CD4-positive, alpha-beta memory T cell (primary cell): ENCODE data around the gene SPDYC. TPM values are rescaled to one million over a fixed set of nuclear protein-coding genes. Genes with fewer than 3 reads are reported as not detected.

Source experiments
- CTCF ChIA-PET: fragments of 350-600 bp; sonication (Branson Sonifier 250); formaldehyde crosslinking; loops from one replicate; lab custom pipeline; 2021; ENCODE audit warnings: inconsistent platforms; ENCODE audit not compliant: partially characterized antibody; lab: Charles Lee
- POLR2A ChIA-PET: fragments of 350-600 bp; sonication (Branson Sonifier 250); formaldehyde crosslinking; loops from one replicate; lab custom pipeline; 2021; ENCODE audit not compliant: partially characterized antibody; lab: Charles Lee
- DNase-seq, 5 donors: peaks; one replicate each; pipeline versions ENCODE4 v3.0.0 to v3.0.0-alpha.2; 2020 to 2022; ENCODE audit warnings: mixed read lengths in 1 of 5
- H3K27ac ChIP-seq: one replicate; pipeline ENCODE4 v1.7.0; 2013; ENCODE audit warnings: low read depth, low read length
- H3K27me3 ChIP-seq: 2 replicates; pipeline ENCODE4 v1.7.0; 2013; ENCODE audit warnings: mild to moderate bottlenecking, low read length, moderate library complexity; ENCODE audit not compliant: insufficient read depth
- H3K36me3 ChIP-seq: 2 replicates; pipeline ENCODE4 v1.7.0; 2013; ENCODE audit warnings: mild to moderate bottlenecking, low read length, moderate library complexity; ENCODE audit not compliant: insufficient read depth
- H3K4me1 ChIP-seq: 2 replicates; pipeline ENCODE4 v1.7.0; 2013; ENCODE audit warnings: mild to moderate bottlenecking, low read length, moderate library complexity; ENCODE audit not compliant: insufficient read depth
- H3K4me3 ChIP-seq, 2 donors: one replicate each; pipeline ENCODE4 v1.7.0; 2013; ENCODE audit warnings: low read length in 2 of 2, mild to moderate bottlenecking in 1 of 2
- H3K9me3 ChIP-seq, 2 donors: one replicate each; pipeline ENCODE4 v1.7.0; 2013; ENCODE audit warnings: low read length in 2 of 2, control low read depth in 1 of 2; ENCODE audit not compliant: control insufficient read depth in 1 of 2
- H3K27ac Mint-ChIP-seq, 7 donors: one replicate each; pipeline ENCODE4 v1.8.0; 2020 to 2021; ENCODE audit warnings: mixed read lengths in 7 of 7, mild to moderate bottlenecking in 6 of 7, inconsistent platforms in 3 of 7, moderate library complexity in 3 of 7
- H3K27me3 Mint-ChIP-seq, 2 donors: one replicate each; pipeline ENCODE4 v1.8.0; 2020 to 2021; ENCODE audit warnings: mixed read lengths in 2 of 2
- H3K36me3 Mint-ChIP-seq, 2 donors: one replicate each; pipeline ENCODE4 v1.8.0; 2020 to 2021; ENCODE audit warnings: mixed read lengths in 2 of 2, inconsistent platforms in 1 of 2, mild to moderate bottlenecking in 1 of 2
- H3K4me1 Mint-ChIP-seq, 4 donors: one replicate each; pipeline ENCODE4 v1.8.0; 2020 to 2021; ENCODE audit warnings: mixed read lengths in 4 of 4, mild to moderate bottlenecking in 1 of 4
- H3K4me3 Mint-ChIP-seq, 8 donors: one replicate each; pipeline ENCODE4 v1.8.0; 2020 to 2021; ENCODE audit warnings: mixed read lengths in 8 of 8, mild to moderate bottlenecking in 7 of 8, moderate library complexity in 6 of 8, inconsistent platforms in 3 of 8
- H3K9me3 Mint-ChIP-seq, 8 donors: one replicate each; pipeline ENCODE4 v1.8.0; 2020 to 2021; ENCODE audit warnings: mixed read lengths in 8 of 8, mild to moderate bottlenecking in 5 of 8, inconsistent platforms in 3 of 8, moderate library complexity in 1 of 8
- intact Hi-C: fragments of 100-400 bp; cut with micrococcal nuclease; formaldehyde crosslinking; loops from one replicate; pipeline ENCODE4 v1.15.1; 2023
- polyA plus RNA-seq, 2 donors: library from polyadenylated mRNA; unstranded; fragments of 300-500 nt; fragmentation: Illumina TruSeq; gene quantifications; one replicate each; pipeline ENCODE4 v1.2.3, GENCODE V29; 2021
- total RNA-seq, 2 experiments: library from RNA; stranded (reverse); gene quantifications; one replicate each; pipeline ENCODE4 v1.2.3, GENCODE V29; 2021

SPDYC gene
- total and polyA plus RNA-seq, 4 experiments from 2014 or later = not detected

DNA sequence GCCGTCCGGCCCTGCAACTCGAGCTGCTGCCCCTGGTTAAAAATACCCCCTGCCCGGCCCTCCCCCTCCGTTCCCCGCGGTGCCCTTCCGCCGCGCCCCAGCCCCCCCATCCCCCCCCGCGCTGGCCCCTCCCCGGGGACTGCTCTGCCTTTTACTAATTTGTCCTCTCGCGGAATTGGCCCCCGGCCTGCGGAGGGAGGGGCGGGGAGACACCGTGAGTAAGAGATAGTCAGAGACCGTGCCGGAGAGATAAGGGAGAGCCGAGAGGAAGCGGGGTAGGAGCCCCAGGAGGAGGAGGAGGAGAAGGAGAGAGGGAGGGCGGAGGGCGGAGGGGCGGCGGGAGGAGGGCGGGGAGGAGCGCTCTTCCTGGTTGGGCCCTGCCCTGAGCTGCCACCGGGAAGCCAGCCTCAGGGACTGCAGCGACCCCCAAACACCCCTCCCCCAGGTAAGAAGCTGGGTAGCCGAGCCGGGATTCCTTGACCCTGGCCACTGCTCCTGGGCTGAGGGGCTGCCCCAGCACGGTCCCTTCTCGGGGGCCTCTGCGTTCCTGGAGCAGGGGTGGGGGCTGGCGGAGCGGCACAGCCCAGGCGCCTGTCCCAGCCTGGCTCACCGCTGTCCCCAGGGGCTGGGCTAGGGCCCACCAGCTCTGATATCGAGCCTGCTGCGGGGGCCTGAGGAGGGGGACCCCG, 11.7 kb downstream of the SPDYC start, which contains the start of gene CAPN1:
Gene CAPN1, plus strand, starts transcription at position 360 of the 689 bp plus-strand sequence. CDS start 774 bp downstream, outside the sequence.
- H3K4me1 Mint-ChIP-seq = peaks cover 11 to 37% (median 22%) of the 10 kb centered on the region in 4 donors
- no peaks in the 10 kb centered on the region for H3K27me3 Mint-ChIP-seq
- peak within 1 kb of the TSS; percentile 61 to 70 for H3K4me3 ChIP-seq
- H3K4me3 Mint-ChIP-seq = peak within 1 kb of the TSS; percentile 90 to 99 (median 93)
- CTCF ChIA-PET = interaction anchor here (0.8 to 3.7 kb wide), 10 partner anchors 8 to 333 kb away, joined by 3 to 33 read pairs (median 4); partner anchors contain the start of genes FAU, MRPL49, SPDYC and SYVN1
- peaks cover 36% of the 10 kb centered on the region for H3K4me1 ChIP-seq
- H3K27me3 ChIP-seq = no peaks in the 10 kb centered on the region
- intact Hi-C loops = loop anchor here (1.0 to 5.0 kb wide), 3 partner anchors 47 to 81 kb away; partner anchors contain the start of genes POLA2 and SYVN1
- peak within 1 kb of the TSS; percentile 80 to 96 (median 91) for H3K27ac Mint-ChIP-seq
- H3K27ac ChIP-seq = peak within 1 kb of the TSS; percentile 70
- DNase-seq = peak; percentile 54 to 86 (median 62)
- POLR2A ChIA-PET = interaction anchor here (0.6 to 3.7 kb wide), 14 partner anchors 21 to 315 kb away, joined by 3 to 45 read pairs (median 4); partner anchors contain the start of genes CDC42EP2, FAU, MRPL49 and SNX15
- no peaks in the 10 kb centered on the region for H3K9me3 ChIP-seq
- no peaks in the 10 kb centered on the region for H3K9me3 Mint-ChIP-seq
- peaks cover 4 to 22% of the 10 kb centered on the region in 2 donors for H3K36me3 Mint-ChIP-seq
- peaks cover 14% of the 10 kb centered on the region for H3K36me3 ChIP-seq

DNA sequence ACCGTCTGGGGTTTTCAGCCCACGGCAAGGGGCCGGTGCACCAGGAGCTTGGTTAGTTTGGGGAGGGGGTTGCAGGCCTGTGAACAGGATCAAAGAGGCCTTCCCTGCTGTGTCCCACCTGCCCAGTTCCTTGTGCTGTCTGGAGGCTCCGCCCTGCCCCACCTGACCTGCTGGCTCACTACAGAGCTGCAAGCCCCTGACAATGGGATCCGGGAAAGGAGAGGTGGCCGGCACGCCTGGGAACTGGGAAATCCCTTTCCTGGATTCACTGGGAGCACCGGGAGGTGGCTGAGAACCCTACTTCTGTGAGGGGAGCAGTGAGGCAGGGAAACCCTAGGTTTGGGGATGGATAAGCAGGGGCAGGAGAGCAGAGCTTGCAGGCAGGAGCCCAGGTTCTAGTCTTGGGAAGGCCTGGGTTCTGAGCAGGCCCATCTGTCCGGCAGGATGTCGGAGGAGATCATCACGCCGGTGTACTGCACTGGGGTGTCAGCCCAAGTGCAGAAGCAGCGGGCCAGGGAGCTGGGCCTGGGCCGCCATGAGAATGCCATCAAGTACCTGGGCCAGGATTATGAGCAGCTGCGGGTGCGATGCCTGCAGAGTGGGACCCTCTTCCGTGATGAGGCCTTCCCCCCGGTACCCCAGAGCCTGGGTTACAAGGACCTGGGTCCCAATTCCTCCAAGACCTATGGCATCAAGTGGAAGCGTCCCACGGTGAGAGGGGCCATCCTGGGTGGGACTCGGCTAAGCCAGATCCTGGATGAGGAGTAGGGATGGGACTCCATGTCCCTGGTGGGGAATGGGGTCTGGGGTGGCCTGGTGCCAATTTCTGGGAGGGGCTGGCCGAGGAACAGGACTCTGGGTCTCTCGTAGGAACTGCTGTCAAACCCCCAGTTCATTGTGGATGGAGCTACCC, 12.5 kb downstream of the SPDYC start:
- ChIA-PET CTCF (interaction anchor here (0.9 to 3.7 kb wide), 8 partner anchors 7 to 334 kb away, joined by 3 to 33 read pairs (median 4); partner anchors contain the start of genes FAU, MRPL49, SPDYC and TM7SF2), POLR2A (interaction anchor here (0.6 to 3.7 kb wide), 13 partner anchors 16 to 315 kb away, joined by 3 to 45 read pairs (median 4); partner anchors contain the start of genes CDC42EP2, FAU, MRPL49 and SNX15)
- Histone ChIP-seq H3K4me3 (peak overlapping the region; percentile 50 to 70), H3K4me1 (peaks cover 36% of the 10 kb centered on the region), H3K27ac (peak overlapping the region; percentile 70), H3K9me3 (no peaks in the 10 kb centered on the region), H3K36me3 (peaks cover 22% of the 10 kb centered on the region), H3K27me3 (no peaks in the 10 kb centered on the region)
- Mint-ChIP-seq H3K36me3 (peaks cover 4 to 30% of the 10 kb centered on the region in 2 donors), H3K4me1 (peaks cover 11 to 37% (median 22%) of the 10 kb centered on the region in 4 donors), H3K27ac (peak overlapping the region; percentile 46 to 96 (median 80)), H3K9me3 (no peaks in the 10 kb centered on the region), H3K4me3 (peak overlapping the region; percentile 77 to 95 (median 88)), H3K27me3 (no peaks in the 10 kb centered on the region)
- DNase-seq = peak in 1 of 5 donors; percentile 43
- intact Hi-C loops = loop anchor here (5.0 kb wide), 1 partner anchor 80 kb away; the partner anchor contains the start of gene POLA2

DNA sequence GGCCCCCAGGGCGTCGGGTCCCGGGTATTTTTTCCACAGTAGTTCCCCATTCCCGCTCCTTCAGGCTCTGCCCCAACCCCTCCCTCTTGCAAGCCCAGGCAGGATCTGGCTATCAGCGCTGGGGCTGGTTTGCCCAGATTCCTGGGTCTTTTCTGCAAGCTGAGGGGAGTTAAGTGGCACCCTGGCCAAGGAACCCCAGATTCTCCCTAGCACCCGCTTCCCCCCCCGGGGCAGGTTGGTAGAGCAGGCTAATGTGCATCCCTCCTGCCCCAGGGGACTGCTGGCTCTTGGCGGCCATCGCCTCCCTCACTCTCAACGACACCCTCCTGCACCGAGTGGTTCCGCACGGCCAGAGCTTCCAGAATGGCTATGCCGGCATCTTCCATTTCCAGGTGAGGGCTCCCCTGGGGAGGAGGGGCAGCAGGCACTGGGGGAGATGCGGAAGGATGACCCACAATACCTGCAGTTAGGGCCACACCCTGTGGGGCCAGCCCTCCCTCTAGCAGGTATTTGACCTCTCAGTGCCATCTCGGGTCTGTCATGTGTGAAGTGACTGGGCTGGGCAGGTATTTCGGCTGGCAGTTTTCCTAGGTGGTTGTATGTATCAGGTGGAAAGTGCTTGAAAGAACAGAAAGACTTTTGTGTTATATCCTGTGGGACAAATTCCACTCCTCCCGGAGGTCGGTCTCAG, 13.3 kb downstream of the SPDYC start:
- CTCF ChIA-PET = interaction anchor here (1.3 to 3.7 kb wide), 4 partner anchors 13 to 171 kb away, joined by 3 to 33 read pairs (median 6); partner anchors contain the start of genes SPDYC and TM7SF2
- peaks cover 36% of the 10 kb centered on the region for H3K4me1 ChIP-seq
- H3K36me3 Mint-ChIP-seq = peaks cover 4 to 34% of the 10 kb centered on the region in 2 donors

DNA sequence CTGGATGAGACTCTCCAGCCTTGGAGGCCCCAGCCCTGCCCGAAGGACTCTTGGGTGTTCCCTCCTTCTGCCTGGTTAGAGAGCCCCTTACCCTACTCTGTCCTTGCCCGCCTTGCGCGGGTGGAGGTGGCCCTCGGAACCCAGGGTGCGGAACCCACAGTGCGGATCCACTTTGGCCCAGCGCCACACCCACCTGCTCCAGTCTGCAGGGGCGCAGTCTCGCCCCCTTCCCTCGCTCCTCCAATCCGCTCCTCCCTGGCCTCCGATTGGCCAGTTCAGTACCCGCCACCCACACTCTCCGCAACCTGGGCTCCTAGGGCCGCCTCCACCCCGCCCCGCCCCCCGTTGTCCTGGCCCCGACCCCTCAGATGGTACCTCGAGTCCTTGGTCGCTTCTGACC, 14.1 kb downstream of the SPDYC start:
- Mint-ChIP-seq H3K27ac (peak overlapping the region in 2 of 7 donors; percentile 17 to 67), H3K4me1 (peaks cover 11 to 37% (median 22%) of the 10 kb centered on the region in 4 donors), H3K9me3 (no peaks in the 10 kb centered on the region), H3K27me3 (no peaks in the 10 kb centered on the region), H3K36me3 (peaks cover 12 to 42% of the 10 kb centered on the region in 2 donors), H3K4me3 (peak overlapping the region in 3 of 8 donors; percentile 81 to 92 (median 86))
- H3K9me3 ChIP-seq = no peaks in the 10 kb centered on the region
- no peak overlapping the region for H3K4me3 ChIP-seq
- H3K4me1 ChIP-seq = peaks cover 36% of the 10 kb centered on the region
- CTCF ChIA-PET = no interaction called here
- intact Hi-C loops = loop anchor here (5.0 kb wide), 1 partner anchor 78 kb away; the partner anchor contains the start of gene POLA2
- H3K27me3 ChIP-seq = no peaks in the 10 kb centered on the region
- no peak overlapping the region for H3K27ac ChIP-seq
- H3K36me3 ChIP-seq = peaks cover 35% of the 10 kb centered on the region
- POLR2A ChIA-PET = interaction anchor here (0.6 to 1.8 kb wide), 2 partner anchors 9 to 14 kb away, joined by 3 to 5 read pairs; no protein-coding TSS in a partner anchor
- DNase-seq = no peak

More for the DNA sequence above, 13.3 kb downstream of the SPDYC start:
- Mint-ChIP-seq H3K27me3 (no peaks in the 10 kb centered on the region), H3K27ac (peak overlapping the region in 4 of 7 donors; percentile 8 to 63 (median 61)), H3K9me3 (no peaks in the 10 kb centered on the region), H3K4me3 (peak overlapping the region; percentile 43 to 95 (median 82)), H3K4me1 (peaks cover 11 to 37% (median 22%) of the 10 kb centered on the region in 4 donors)
- Histone ChIP-seq H3K4me3 (peak overlapping the region in 1 of 2 donors; percentile 70), H3K27ac (peak overlapping the region; percentile 70), H3K27me3 (no peaks in the 10 kb centered on the region), H3K36me3 (peaks cover 30% of the 10 kb centered on the region), H3K9me3 (no peaks in the 10 kb centered on the region)
- no peak for DNase-seq
- POLR2A ChIA-PET = interaction anchor here (1.8 to 3.7 kb wide), 3 partner anchors 15 to 66 kb away, joined by 5 to 45 read pairs (median 15); partner anchors contain the start of genes SYVN1 and ZNHIT2
- intact Hi-C loops = loop anchor here (5.0 kb wide), 1 partner anchor 79 kb away; the partner anchor contains the start of gene POLA2

DNA sequence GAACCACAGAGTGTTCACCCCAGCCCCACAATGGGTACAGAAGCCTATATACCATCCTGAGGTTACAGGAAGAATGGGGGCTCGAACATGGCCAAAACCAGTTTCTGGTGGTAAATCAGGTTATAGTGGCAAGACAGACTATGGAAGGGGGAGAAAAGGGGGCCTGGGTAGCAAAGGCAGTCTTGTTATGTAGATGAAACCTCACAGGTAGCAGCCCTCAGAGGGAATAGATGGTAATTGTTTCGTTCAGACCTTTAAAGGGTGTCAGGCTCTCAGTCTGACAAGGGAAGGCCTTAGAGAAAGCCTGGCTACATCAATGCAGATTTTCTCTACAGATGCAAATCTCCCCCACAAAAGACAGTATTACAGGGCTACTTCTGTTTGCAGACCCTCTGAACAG, 15.1 kb downstream of the SPDYC start:
- Histone ChIP-seq H3K36me3 (peaks cover 46% of the 10 kb centered on the region), H3K9me3 (no peaks in the 10 kb centered on the region), H3K27me3 (no peaks in the 10 kb centered on the region), H3K4me1 (peaks cover 36% of the 10 kb centered on the region), H3K4me3 (no peak overlapping the region), H3K27ac (no peak overlapping the region)
- intact Hi-C loops = no loop called here
- peaks cover 22 to 52% of the 10 kb centered on the region in 2 donors for H3K36me3 Mint-ChIP-seq
- H3K4me3 Mint-ChIP-seq = no peak overlapping the region
- peak overlapping the region in 3 of 7 donors; percentile 20 to 48 (median 43) for H3K27ac Mint-ChIP-seq
- no peaks in the 10 kb centered on the region for H3K27me3 Mint-ChIP-seq
- CTCF ChIA-PET = interaction anchor here (1.8 to 2.3 kb wide), 2 partner anchors 19 to 75 kb away, joined by 6 read pairs; no protein-coding TSS in a partner anchor
- no peaks in the 10 kb centered on the region for H3K9me3 Mint-ChIP-seq
- POLR2A ChIA-PET = interaction anchor here (0.6 to 1.6 kb wide), 2 partner anchors 63 to 74 kb away, joined by 3 to 6 read pairs; partner anchors contain the start of genes FAU, MRPL49 and TM7SF2
- DNase-seq = no peak
- peaks cover 12 to 37% (median 24%) of the 10 kb centered on the region in 4 donors for H3K4me1 Mint-ChIP-seq
